ENCODE data around the gene AMN1.

AMN1 gene

DNA sequence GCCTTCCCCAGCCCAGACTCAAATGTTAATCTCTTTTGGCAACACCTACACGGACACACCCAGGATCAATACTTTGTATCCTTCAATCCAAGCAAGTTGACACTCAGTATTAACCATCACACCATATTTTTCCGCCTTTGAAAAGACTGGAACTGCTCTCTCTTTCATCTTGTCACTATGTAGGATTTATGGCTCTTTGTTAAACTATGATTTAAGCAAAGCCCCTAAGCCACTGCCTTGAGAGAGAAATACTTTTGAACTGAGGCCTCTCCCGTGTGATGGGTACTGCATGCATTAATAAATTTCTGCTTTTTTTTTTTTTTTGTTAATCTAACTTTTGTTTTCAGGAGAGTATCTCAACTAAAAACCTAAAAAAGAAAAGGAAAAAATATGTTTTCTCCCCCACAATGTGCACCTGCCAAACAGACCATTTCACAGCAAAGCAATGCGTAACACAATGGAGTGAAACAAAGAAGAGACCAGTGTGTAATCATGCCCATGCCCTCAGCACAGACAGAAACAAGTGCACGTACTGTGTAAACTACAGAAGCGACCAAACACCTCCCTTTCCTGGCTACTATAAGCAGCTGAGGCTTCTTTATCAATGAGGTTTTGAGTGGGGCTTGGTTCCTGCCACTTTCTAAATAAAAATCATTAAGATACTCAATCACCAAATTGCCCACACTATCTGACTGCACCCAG lies 97.6 kb downstream of the AMN1 start:
- DNase-seq (ENCODE audit: low read depth) = no peak

GRCh38 chr12:31629756-31630732 lies 98.8 kb downstream of the AMN1 start:
- no peak for DNase-seq (ENCODE audit: low read depth)

- DNase-seq (ENCODE audit: low read depth) = no peak
These were observed 101.3 kb downstream of the AMN1 start for GRCh38 chr12:31627456-31628054.

DNA sequence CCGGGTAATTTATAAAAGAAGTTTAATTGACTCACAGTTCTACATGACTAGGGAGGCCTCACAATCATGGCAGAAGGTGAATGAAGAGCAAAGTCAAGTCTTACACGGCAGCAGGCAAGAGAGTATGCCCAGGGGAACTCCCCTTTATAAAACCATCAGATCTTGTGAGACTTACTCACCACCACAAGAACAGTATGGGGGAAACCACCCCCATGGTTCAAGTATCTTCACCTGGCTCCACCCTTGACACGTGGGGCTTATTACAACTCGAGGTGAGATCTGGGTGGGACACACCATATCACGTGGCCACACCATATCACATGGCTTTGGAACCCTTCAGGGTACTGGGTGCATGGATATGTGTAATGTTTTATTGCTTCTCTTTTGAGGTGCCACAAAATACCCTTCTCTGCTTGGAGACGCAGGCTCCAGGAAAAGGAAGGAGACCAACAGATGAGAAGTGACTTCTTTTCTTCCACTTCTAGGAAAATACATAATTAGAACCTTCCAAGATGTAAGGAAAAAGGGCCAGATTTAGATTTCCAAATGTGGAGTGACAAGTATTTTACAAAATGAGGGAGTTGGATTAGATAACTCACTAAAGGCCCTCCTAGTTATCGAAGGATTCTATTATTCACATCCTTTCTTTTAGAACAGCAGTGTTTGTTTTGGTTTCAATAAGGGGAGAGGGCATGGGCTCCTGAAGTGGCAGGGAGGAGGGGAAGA lies 102.4 kb downstream of the AMN1 start:
- no peak for DNase-seq (ENCODE audit: low read depth)

- DNase-seq (ENCODE audit: low read depth) = no peak
These were observed 106.8 kb downstream of the AMN1 start for GRCh38 chr12:31622038-31622437.

Data from non-pigmented ciliary epithelial cell (primary cell).